Activated naive CD8-positive, alpha-beta T cell (primary cell): ENCODE data around the gene HAGHL.

Experiments used
- H3K27ac Mint-ChIP-seq: one replicate; pipeline ENCODE4 v1.8.0; 2021; ENCODE audit warnings: mixed read lengths
- H3K27me3 Mint-ChIP-seq: one replicate; pipeline ENCODE4 v1.8.0; 2021; ENCODE audit warnings: mixed read lengths
- H3K36me3 Mint-ChIP-seq: one replicate; pipeline ENCODE4 v1.8.0; 2021; ENCODE audit warnings: mixed read lengths
- H3K4me1 Mint-ChIP-seq: one replicate; pipeline ENCODE4 v1.8.0; 2021; ENCODE audit warnings: low read depth, mixed read lengths
- H3K4me3 Mint-ChIP-seq: one replicate; pipeline ENCODE4 v1.8.0; 2021; ENCODE audit warnings: mild to moderate bottlenecking, mixed read lengths
- H3K9me3 Mint-ChIP-seq: one replicate; pipeline ENCODE4 v1.8.0; 2021; ENCODE audit warnings: low read depth, mixed read lengths

The HAGHL gene

GRCh38 chr16:729768-730665, 3.1 kb downstream of the HAGHL start:
- H3K27ac Mint-ChIP-seq: no peak overlapping the region
- no peaks in the 10 kb centered on the region for H3K36me3 Mint-ChIP-seq
- no peaks in the 10 kb centered on the region for H3K9me3 Mint-ChIP-seq
- H3K27me3 Mint-ChIP-seq: no peaks in the 10 kb centered on the region
- H3K4me1 Mint-ChIP-seq: peaks cover 3% of the 10 kb centered on the region
- H3K4me3 Mint-ChIP-seq: no peak overlapping the region

GRCh38 chr16:730666-731509, 4.0 kb downstream of the HAGHL start:
- no peaks in the 10 kb centered on the region for H3K36me3 Mint-ChIP-seq

GRCh38 chr16:732332-732731, 5.4 kb downstream of the HAGHL start:
- Mint-ChIP-seq H3K9me3 (no peaks in the 10 kb centered on the region), H3K4me3 (no peak overlapping the region), H3K36me3 (no peaks in the 10 kb centered on the region), H3K27me3 (no peaks in the 10 kb centered on the region), H3K4me1 (no peaks in the 10 kb centered on the region), H3K27ac (no peak overlapping the region)

More at GRCh38 chr16:730666-731509, 4.0 kb downstream of the HAGHL start:
- Mint-ChIP-seq H3K9me3 (no peaks in the 10 kb centered on the region), H3K27me3 (no peaks in the 10 kb centered on the region), H3K27ac (no peak overlapping the region), H3K4me3 (no peak overlapping the region), H3K4me1 (no peaks in the 10 kb centered on the region)

DNA sequence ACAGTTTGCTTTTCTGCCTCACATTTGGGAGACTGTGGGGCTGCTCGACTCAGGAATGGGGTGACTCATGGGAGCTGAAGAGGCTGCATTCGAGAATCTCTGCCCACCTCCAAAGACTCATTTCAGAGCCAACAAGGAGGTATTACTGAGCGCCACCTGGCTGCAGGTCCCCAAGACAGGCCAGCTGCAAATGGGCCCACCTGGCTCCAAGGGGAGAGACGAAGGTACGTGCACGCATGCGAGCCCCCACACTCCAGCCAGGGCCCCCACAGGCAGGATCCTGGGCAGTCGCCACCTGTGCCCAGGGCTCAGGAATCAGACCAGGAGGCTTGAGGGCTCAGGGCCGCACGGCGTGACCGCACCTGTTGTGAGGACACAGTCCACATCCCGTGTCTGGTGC, 6.0 kb downstream of the HAGHL start:
- H3K36me3 Mint-ChIP-seq: no peaks in the 10 kb centered on the region
- no peaks in the 10 kb centered on the region for H3K4me1 Mint-ChIP-seq
- no peaks in the 10 kb centered on the region for H3K9me3 Mint-ChIP-seq
- no peak overlapping the region for H3K4me3 Mint-ChIP-seq
- no peak overlapping the region for H3K27ac Mint-ChIP-seq
- no peaks in the 10 kb centered on the region for H3K27me3 Mint-ChIP-seq

DNA sequence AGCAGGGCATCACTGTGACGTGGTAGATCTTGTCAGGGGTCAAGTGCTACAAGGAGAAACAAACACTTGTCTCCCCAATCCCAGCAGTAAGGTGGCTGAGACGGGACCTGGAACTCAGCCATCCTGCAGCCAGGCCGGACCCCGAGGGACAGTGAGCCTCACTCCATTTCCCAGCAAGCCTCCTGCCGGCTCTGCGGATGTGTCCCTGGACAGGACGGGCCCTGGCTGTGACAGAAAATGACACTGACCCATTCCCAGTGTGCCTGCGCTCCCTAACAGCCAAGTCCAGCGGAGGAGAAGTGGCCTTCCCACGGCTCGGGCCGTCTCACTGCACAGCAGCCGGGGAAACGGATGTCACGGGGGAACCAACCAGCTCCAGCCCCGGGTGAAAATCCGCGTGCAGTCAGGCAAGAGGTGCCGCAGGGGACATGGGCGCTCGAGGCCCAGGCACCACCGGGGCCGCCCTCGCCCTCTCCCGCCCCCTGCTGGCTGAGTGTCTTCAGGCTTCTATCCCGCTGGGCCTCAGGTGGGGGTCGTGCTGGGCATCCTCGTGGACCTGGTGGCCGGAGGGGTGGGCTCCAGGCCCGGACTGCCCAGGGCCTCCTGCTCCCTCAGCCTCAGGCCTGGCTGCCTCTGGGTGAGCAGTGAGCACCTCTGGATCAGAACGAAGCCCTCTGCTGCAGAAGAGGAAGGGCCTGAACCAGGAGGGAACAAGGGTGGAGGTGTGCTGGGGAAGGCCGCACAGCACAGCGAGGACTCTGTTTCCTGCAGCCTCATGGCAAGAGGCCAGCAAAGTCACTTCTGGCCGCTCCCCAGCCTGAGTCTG, 6.7 kb downstream of the HAGHL start:
- Mint-ChIP-seq H3K27me3 (no peaks in the 10 kb centered on the region), H3K4me3 (no peak overlapping the region), H3K4me1 (no peaks in the 10 kb centered on the region), H3K27ac (no peak overlapping the region), H3K9me3 (no peaks in the 10 kb centered on the region), H3K36me3 (peaks cover 2% of the 10 kb centered on the region)

- Mint-ChIP-seq H3K9me3 (no peaks in the 10 kb centered on the region), H3K27ac (no peak overlapping the region), H3K27me3 (no peaks in the 10 kb centered on the region), H3K4me1 (peaks cover 4% of the 10 kb centered on the region), H3K36me3 (peaks cover 2% of the 10 kb centered on the region), H3K4me3 (no peak overlapping the region)
These were observed 7.5 kb downstream of the HAGHL start for GRCh38 chr16:734208-734980.

DNA sequence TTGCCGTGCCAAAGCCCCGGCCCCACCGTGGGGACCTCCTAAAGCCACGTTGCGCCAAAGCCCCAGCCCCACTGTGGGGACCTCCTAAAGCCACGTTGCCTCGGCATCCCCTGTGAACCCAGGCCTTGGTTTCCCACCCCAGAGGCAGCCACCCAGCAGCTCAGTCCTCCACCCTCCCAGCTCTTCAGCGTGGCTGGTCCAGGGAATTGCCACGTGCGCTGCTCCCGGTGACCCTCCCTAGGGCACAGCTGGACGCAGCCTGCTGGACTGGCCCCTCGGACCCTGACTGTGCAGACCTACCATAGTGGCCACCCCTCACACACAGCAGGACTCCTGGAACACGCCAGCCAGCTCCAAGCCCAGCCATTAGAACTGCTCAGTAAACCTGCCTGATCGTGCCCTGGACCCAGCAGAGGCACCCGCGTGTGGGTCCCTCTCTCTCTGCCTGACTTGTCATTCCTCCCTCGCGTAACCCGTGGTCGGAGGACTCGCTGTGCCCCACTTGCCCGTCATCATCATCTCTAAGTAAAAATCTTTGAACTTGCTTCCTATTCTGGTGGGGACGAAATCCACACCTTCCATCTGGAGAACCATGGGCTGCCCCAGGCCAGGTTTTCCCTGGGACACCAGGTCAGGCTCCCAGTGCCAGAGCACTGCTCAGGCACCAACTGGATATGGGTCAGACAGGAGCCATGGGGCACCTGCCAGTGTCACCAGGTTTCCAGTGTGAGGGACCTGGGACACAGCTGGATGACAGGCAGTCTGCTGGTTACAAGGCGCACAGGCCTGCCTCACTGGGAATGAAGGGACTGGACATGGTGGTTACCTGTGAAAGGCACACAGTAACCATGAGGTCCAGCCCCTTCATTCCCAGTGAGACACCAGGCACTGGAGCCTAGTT, 8.3 kb downstream of the HAGHL start:
- H3K9me3 Mint-ChIP-seq: no peaks in the 10 kb centered on the region
- peaks cover 6% of the 10 kb centered on the region for H3K4me1 Mint-ChIP-seq
- no peaks in the 10 kb centered on the region for H3K27me3 Mint-ChIP-seq
- no peak overlapping the region for H3K4me3 Mint-ChIP-seq
- H3K36me3 Mint-ChIP-seq: peaks cover 2% of the 10 kb centered on the region
- no peak overlapping the region for H3K27ac Mint-ChIP-seq

GRCh38 chr16:735982-736453, 9.1 kb downstream of the HAGHL start:
- Mint-ChIP-seq H3K27ac (no peak overlapping the region), H3K9me3 (no peaks in the 10 kb centered on the region), H3K4me3 (peak overlapping the region; percentile 32), H3K36me3 (peaks cover 2% of the 10 kb centered on the region), H3K27me3 (no peaks in the 10 kb centered on the region), H3K4me1 (peaks cover 6% of the 10 kb centered on the region)

GRCh38 chr16:736936-737481, 10.1 kb downstream of the HAGHL start:
- Mint-ChIP-seq H3K27ac (no peak overlapping the region), H3K36me3 (peaks cover 2% of the 10 kb centered on the region), H3K4me1 (peaks cover 6% of the 10 kb centered on the region), H3K9me3 (no peaks in the 10 kb centered on the region), H3K4me3 (no peak overlapping the region), H3K27me3 (no peaks in the 10 kb centered on the region)

- Mint-ChIP-seq H3K4me3 (peak overlapping the region; percentile 76), H3K4me1 (peaks cover 6% of the 10 kb centered on the region), H3K9me3 (no peaks in the 10 kb centered on the region), H3K27me3 (no peaks in the 10 kb centered on the region), H3K27ac (no peak overlapping the region), H3K36me3 (peaks cover 2% of the 10 kb centered on the region)
These were observed 12.9 kb downstream of the HAGHL start for GRCh38 chr16:739560-740458.

- peaks cover 2% of the 10 kb centered on the region for H3K36me3 Mint-ChIP-seq
- H3K4me1 Mint-ChIP-seq: peaks cover 6% of the 10 kb centered on the region
- H3K27me3 Mint-ChIP-seq: no peaks in the 10 kb centered on the region
- H3K27ac Mint-ChIP-seq: no peak overlapping the region
- H3K9me3 Mint-ChIP-seq: no peaks in the 10 kb centered on the region
- peak overlapping the region; percentile 76 for H3K4me3 Mint-ChIP-seq
These were observed 13.5 kb downstream of the HAGHL start for GRCh38 chr16:740459-740763.

- Mint-ChIP-seq H3K4me3 (peak within 1 kb of the TSS; percentile 84), H3K36me3 (peaks cover 2% of the 10 kb centered on the region), H3K4me1 (peaks cover 6% of the 10 kb centered on the region), H3K9me3 (no peaks in the 10 kb centered on the region), H3K27me3 (no peaks in the 10 kb centered on the region), H3K27ac (peak within 1 kb of the TSS; percentile 34)
These were observed 14.0 kb downstream of the HAGHL start, which contains the start of gene CIAO3 for GRCh38 chr16:740764-741505. Gene CIAO3, minus strand, starts transcription at chr16:740997. Its CDS starts 12 bp downstream, at chr16:740985.
